ENCODE data around the gene NCAPH2.

NCAPH2 gene
- total RNA-seq: 111 to 139 (median 118) reads per million in 4 experiments

GRCh38 chr22:50507991-50508884, at the start of gene NCAPH2:
Gene NCAPH2 (plus strand): TSS chr22:50508224. CDS start chr22:50508338, 114 bp downstream.
- DNase-seq: peak; percentile 100

GRCh38 chr22:50459016-50459415, 49.0 kb upstream of the NCAPH2 start:
- DNase-seq: no peak

- DNase-seq: no peak
Measured at GRCh38 chr22:50459496-50460140, 48.4 kb upstream of the NCAPH2 start.

GRCh38 chr22:50460938-50461337, 47.1 kb upstream of the NCAPH2 start:
- DNase-seq: no peak

GRCh38 chr22:50461536-50461935, 46.5 kb upstream of the NCAPH2 start:
- DNase-seq: no peak

- no peak for DNase-seq
Measured at GRCh38 chr22:50461979-50462540, 46.0 kb upstream of the NCAPH2 start.

GRCh38 chr22:50463188-50463900, 44.7 kb upstream of the NCAPH2 start:
- no peak for DNase-seq

- no peak for DNase-seq
Measured at GRCh38 chr22:50464451-50464850, 43.6 kb upstream of the NCAPH2 start.

- no peak for DNase-seq
Measured at GRCh38 chr22:50465066-50465930, 42.7 kb upstream of the NCAPH2 start.

- no peak for DNase-seq
Measured at GRCh38 chr22:50467341-50467740, 40.7 kb upstream of the NCAPH2 start.

- DNase-seq: no peak
Measured at GRCh38 chr22:50467773-50468440, 40.1 kb upstream of the NCAPH2 start.

- DNase-seq: no peak
Measured at GRCh38 chr22:50468626-50469025, 39.4 kb upstream of the NCAPH2 start.

GRCh38 chr22:50469377-50470305, 38.4 kb upstream of the NCAPH2 start:
- peak; percentile 86 for DNase-seq

GRCh38 chr22:50470491-50470890, 37.5 kb upstream of the NCAPH2 start:
- no peak for DNase-seq

- no peak for DNase-seq
Measured at GRCh38 chr22:50471197-50471847, 36.7 kb upstream of the NCAPH2 start.

- no peak for DNase-seq
Measured at GRCh38 chr22:50471962-50472361, 36.1 kb upstream of the NCAPH2 start.

- DNase-seq: peak; percentile 42
Measured at GRCh38 chr22:50473088-50473487, 34.9 kb upstream of the NCAPH2 start.

- DNase-seq: no peak
Measured at GRCh38 chr22:50473855-50474671, 34.0 kb upstream of the NCAPH2 start.

Measured in effector CD8-positive, alpha-beta T cell (primary cell).